Endodermal cell (in vitro differentiated cells): Measurements from ENCODE around the gene TLE1. TPM values are rescaled to one million over a fixed set of nuclear protein-coding genes. Genes with fewer than 3 reads are reported as not detected.

Experiments
- DNase-seq: peaks from one replicate; pipeline ENCODE4 v3.0.0-alpha.2; 2017
- H3K27ac ChIP-seq: 2 replicates; pipeline ENCODE4 v1.5.1; 2013; ENCODE audit warnings: mild to moderate bottlenecking, low read depth, low read length, moderate library complexity
- H3K27me3 ChIP-seq: 2 replicates; pipeline ENCODE4 v1.6.1; 2013; ENCODE audit warnings: mild to moderate bottlenecking, low read length, moderate library complexity; ENCODE audit not compliant: insufficient read depth, control insufficient read depth, poor library complexity, severe bottlenecking
- H3K36me3 ChIP-seq: 2 replicates; pipeline ENCODE4 v1.7.0; 2013; ENCODE audit warnings: mild to moderate bottlenecking, low read length, moderate library complexity; ENCODE audit not compliant: control insufficient read depth, insufficient read depth
- H3K4me1 ChIP-seq: one replicate; pipeline ENCODE4 v1.7.0; 2013; ENCODE audit warnings: low read length; ENCODE audit not compliant: control insufficient read depth, insufficient read depth
- H3K4me3 ChIP-seq: 2 replicates; pipeline ENCODE4 v1.5.1; 2013; ENCODE audit warnings: mild to moderate bottlenecking, low read length, moderate library complexity
- H3K9ac ChIP-seq: 2 replicates; pipeline ENCODE4 v1.6.1; 2013; ENCODE audit warnings: mild to moderate bottlenecking, low read length, moderate library complexity; ENCODE audit not compliant: poor library complexity, severe bottlenecking; ENCODE audit errors: extremely low read depth
- H3K9me3 ChIP-seq: 2 replicates; pipeline ENCODE4 v1.6.1; 2013; ENCODE audit warnings: mild to moderate bottlenecking, low read length, moderate library complexity; ENCODE audit not compliant: control insufficient read depth
- H3K27ac Mint-ChIP-seq: 2 replicates; pipeline ENCODE4 v1.8.0; 2020; ENCODE audit warnings: mixed read lengths
- H3K27me3 Mint-ChIP-seq: 2 replicates; pipeline ENCODE4 v1.8.0; 2021; ENCODE audit warnings: mild to moderate bottlenecking, mixed read lengths; ENCODE audit not compliant: insufficient read depth
- H3K36me3 Mint-ChIP-seq: 2 replicates; pipeline ENCODE4 v1.8.0; 2020; ENCODE audit warnings: low read depth, mixed read lengths
- H3K4me1 Mint-ChIP-seq: 2 replicates; pipeline ENCODE4 v1.8.0; 2020; ENCODE audit warnings: mixed read lengths
- H3K4me3 Mint-ChIP-seq: 2 replicates; pipeline ENCODE4 v1.8.0; 2020; ENCODE audit warnings: mild to moderate bottlenecking, moderate library complexity, mixed read lengths
- H3K9me3 Mint-ChIP-seq: 2 replicates; pipeline ENCODE4 v1.8.0; 2020; ENCODE audit warnings: mild to moderate bottlenecking, mixed read lengths
- CTCF ChIP-seq: fragments of 200-600 bp; sonication (generic); conservative IDR thresholded peaks from 2 replicates; pipeline ENCODE4 v1.5.0; 2021; ENCODE audit warnings: antibody characterized with exemption, mild to moderate bottlenecking
- WGBS, 2 experiments: methylation state at CpG; one replicate each; pipeline versions ENCODE4 v1.1.5 to v1.1.7; 2013; ENCODE audit warnings: missing lambda C conversion rate in 2 of 2, mixed read lengths in 1 of 2; ENCODE audit not compliant: insufficient coverage in 1 of 2, insufficient read length in 1 of 2; 5-methylcytosine and 5-hydroxymethylcytosine counted together
- total RNA-seq, 2 donors: library from RNA; stranded (reverse); fragmentation: NEBNext Ultra II Directional in 1 of 2; extraction: Animal tissue kit (Norgen Biotek cat#: 25700) in 1 of 2; gene quantifications; 2 replicates in 1 of 2; 3 replicates in 1 of 2; pipeline ENCODE4 v1.2.1, GENCODE V29; 2021

Gene TLE1
- total RNA-seq, 2 donors from 2014 or later, result 49.7 to 73.5 TPM

- Mint-ChIP-seq H3K4me1 (peaks cover 38% of the 10 kb centered on the region), H3K27ac (no peak overlapping the region), H3K9me3 (no peaks in the 10 kb centered on the region), H3K27me3 (no peaks in the 10 kb centered on the region), H3K36me3 (peaks cover 52% of the 10 kb centered on the region), H3K4me3 (no peak overlapping the region)
- no peak for TF ChIP-seq CTCF
- no peak overlapping the region for H3K9ac ChIP-seq
- peaks cover 56% of the 10 kb centered on the region for H3K36me3 ChIP-seq
- H3K4me1 ChIP-seq, result peaks cover 10% of the 10 kb centered on the region
- H3K27me3 ChIP-seq, result no peaks in the 10 kb centered on the region
- no peak overlapping the region for H3K4me3 ChIP-seq
- no peaks in the 10 kb centered on the region for H3K9me3 ChIP-seq
- H3K27ac ChIP-seq, result no peak overlapping the region
- 60 to 95% methylated on average over 1 to 3 of the region's 3 CpGs for WGBS, 2 experiments
- DNase-seq, result no peak
Observed at GRCh38 chr9:81661339-81661738, 28.0 kb downstream of the TLE1 start.

GRCh38 chr9:81656871-81657337 lies 32.4 kb downstream of the TLE1 start:
- Mint-ChIP-seq H3K4me1 (peaks cover 23% of the 10 kb centered on the region), H3K36me3 (peaks cover 60% of the 10 kb centered on the region), H3K27ac (no peak overlapping the region), H3K4me3 (no peak overlapping the region), H3K27me3 (no peaks in the 10 kb centered on the region), H3K9me3 (no peaks in the 10 kb centered on the region)
- H3K4me3 ChIP-seq, result no peak overlapping the region
- H3K36me3 ChIP-seq, result peaks cover 76% of the 10 kb centered on the region
- no peak overlapping the region for H3K9ac ChIP-seq
- no peaks in the 10 kb centered on the region for H3K27me3 ChIP-seq
- H3K4me1 ChIP-seq, result peaks cover 1% of the 10 kb centered on the region
- H3K27ac ChIP-seq, result no peak overlapping the region
- H3K9me3 ChIP-seq, result no peaks in the 10 kb centered on the region
- no peak for DNase-seq
- no peak for TF ChIP-seq CTCF
- WGBS, 2 experiments, result 90 to 98% methylated on average over 1 of the region's 1 CpG

GRCh38 chr9:81656004-81656403 lies 33.3 kb downstream of the TLE1 start:
- peaks cover 60% of the 10 kb centered on the region for H3K36me3 Mint-ChIP-seq
- peaks cover 75% of the 10 kb centered on the region for H3K36me3 ChIP-seq
- 91 to 100% methylated on average over 2 to 3 of the region's 3 CpGs for WGBS, 2 experiments

More at GRCh38 chr9:81656004-81656403, 33.3 kb downstream of the TLE1 start:
- H3K4me1 ChIP-seq, result no peaks in the 10 kb centered on the region
- Mint-ChIP-seq H3K9me3 (no peaks in the 10 kb centered on the region), H3K4me3 (no peak overlapping the region), H3K27me3 (no peaks in the 10 kb centered on the region), H3K4me1 (peaks cover 20% of the 10 kb centered on the region), H3K27ac (no peak overlapping the region)
- H3K27me3 ChIP-seq, result no peaks in the 10 kb centered on the region
- H3K9me3 ChIP-seq, result no peaks in the 10 kb centered on the region
- no peak for DNase-seq
- TF ChIP-seq CTCF, result no peak
- no peak overlapping the region for H3K27ac ChIP-seq
- no peak overlapping the region for H3K9ac ChIP-seq
- no peak overlapping the region for H3K4me3 ChIP-seq
